ENCODE results near the gene KCNB1.

- TF ChIP-seq YY1 (IDR thresholded peaks at IDR 0.05) (no peak), GABPA (IDR thresholded peaks at IDR 0.05 in 1 of 2, conservative IDR thresholded peaks at IDR 0.05 in 1 of 2) (no peak), JUND (IDR thresholded peaks at IDR 0.05) (no peak), NR2F2 (IDR thresholded peaks at IDR 0.05) (no peak), ZBTB33 (IDR thresholded peaks at IDR 0.05) (no peak), RAD21 (IDR thresholded peaks at IDR 0.05) (no peak), REST (IDR thresholded peaks at IDR 0.05) (no peak), TAF1 (conservative IDR thresholded peaks at IDR 0.05) (no peak), RXRA (IDR thresholded peaks at IDR 0.05) (no peak), EGR1 (IDR thresholded peaks at IDR 0.05; ENCODE audit: low read depth in 2 of 2) (no peak), MAX (IDR thresholded peaks at IDR 0.05) (no peak), FOXA1 (IDR thresholded peaks at IDR 0.05) (no peak)
- TF ChIP-seq, protein P1, sequence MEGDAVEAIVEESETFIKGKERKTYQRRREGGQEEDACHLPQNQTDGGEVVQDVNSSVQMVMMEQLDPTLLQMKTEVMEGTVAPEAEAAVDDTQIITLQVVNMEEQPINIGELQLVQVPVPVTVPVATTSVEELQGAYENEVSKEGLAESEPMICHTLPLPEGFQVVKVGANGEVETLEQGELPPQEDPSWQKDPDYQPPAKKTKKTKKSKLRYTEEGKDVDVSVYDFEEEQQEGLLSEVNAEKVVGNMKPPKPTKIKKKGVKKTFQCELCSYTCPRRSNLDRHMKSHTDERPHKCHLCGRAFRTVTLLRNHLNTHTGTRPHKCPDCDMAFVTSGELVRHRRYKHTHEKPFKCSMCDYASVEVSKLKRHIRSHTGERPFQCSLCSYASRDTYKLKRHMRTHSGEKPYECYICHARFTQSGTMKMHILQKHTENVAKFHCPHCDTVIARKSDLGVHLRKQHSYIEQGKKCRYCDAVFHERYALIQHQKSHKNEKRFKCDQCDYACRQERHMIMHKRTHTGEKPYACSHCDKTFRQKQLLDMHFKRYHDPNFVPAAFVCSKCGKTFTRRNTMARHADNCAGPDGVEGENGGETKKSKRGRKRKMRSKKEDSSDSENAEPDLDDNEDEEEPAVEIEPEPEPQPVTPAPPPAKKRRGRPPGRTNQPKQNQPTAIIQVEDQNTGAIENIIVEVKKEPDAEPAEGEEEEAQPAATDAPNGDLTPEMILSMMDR (IDR thresholded peaks at IDR 0.05; ENCODE audit: low read depth, low read length, missing input control): no peak
- TF ChIP-seq, protein P2, sequence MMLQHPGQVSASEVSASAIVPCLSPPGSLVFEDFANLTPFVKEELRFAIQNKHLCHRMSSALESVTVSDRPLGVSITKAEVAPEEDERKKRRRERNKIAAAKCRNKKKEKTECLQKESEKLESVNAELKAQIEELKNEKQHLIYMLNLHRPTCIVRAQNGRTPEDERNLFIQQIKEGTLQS (IDR thresholded peaks at IDR 0.05): no peak
These were observed 55.6 kb downstream of the KCNB1 start for GRCh38 chr20:49426873-49427272.
